SK-N-MC (cell line): ENCODE results near the gene CBX5.

ENCODE experiments used
- DNase-seq: peaks from one replicate; pipeline ENCODE4 v3.0.0-alpha.2; 2011; ENCODE audit warnings: low read depth, low spot score
- H3K27ac ChIP-seq: fragments of 200-600 bp; sonication (generic); 2 replicates; pipeline ENCODE4 v1.5.1; 2016; ENCODE audit warnings: mixed run types
- H3K36me3 ChIP-seq: fragments of 200-600 bp; sonication (generic); 2 replicates; pipeline ENCODE4 v1.6.1; 2017; ENCODE audit warnings: antibody characterized with exemption, low read length, mixed read lengths; ENCODE audit not compliant: insufficient read depth
- H3K4me3 ChIP-seq: fragments of 200-600 bp; sonication (generic); 2 replicates; pipeline ENCODE4 v1.5.1; 2016
- H3K9ac ChIP-seq: fragments of 200-600 bp; sonication (generic); 2 replicates; pipeline ENCODE4 v1.8.0; 2017; ENCODE audit warnings: mixed run types, mixed read lengths; ENCODE audit not compliant: insufficient read length
- H3K9me3 ChIP-seq: fragments of 200-600 bp; sonication (generic); 2 replicates; pipeline ENCODE4 v1.6.1; 2017; ENCODE audit warnings: low read depth, mild to moderate bottlenecking, antibody characterized with exemption, low read length, moderate library complexity, mixed read lengths
- EZH2 ChIP-seq: fragments of 200-600 bp; sonication (generic); IDR thresholded peaks from one replicate; pipeline ENCODE4 v1.6.1; 2017; ENCODE audit warnings: antibody characterized with exemption
- FOXP2 ChIP-seq: optimal IDR thresholded peaks from 2 replicates; pipeline ENCODE3; 2011; ENCODE audit warnings: mild to moderate bottlenecking, moderate library complexity; ENCODE audit not compliant: insufficient read depth; ENCODE audit errors: extremely low read length, control extremely low read depth
- POLR2AphosphoS5 ChIP-seq: IDR thresholded peaks from 2 replicates; pipeline ENCODE4 v1.6.1; 2012; ENCODE audit warnings: mild to moderate bottlenecking, low read depth, low read length, borderline replicate concordance

The CBX5 gene

DNA sequence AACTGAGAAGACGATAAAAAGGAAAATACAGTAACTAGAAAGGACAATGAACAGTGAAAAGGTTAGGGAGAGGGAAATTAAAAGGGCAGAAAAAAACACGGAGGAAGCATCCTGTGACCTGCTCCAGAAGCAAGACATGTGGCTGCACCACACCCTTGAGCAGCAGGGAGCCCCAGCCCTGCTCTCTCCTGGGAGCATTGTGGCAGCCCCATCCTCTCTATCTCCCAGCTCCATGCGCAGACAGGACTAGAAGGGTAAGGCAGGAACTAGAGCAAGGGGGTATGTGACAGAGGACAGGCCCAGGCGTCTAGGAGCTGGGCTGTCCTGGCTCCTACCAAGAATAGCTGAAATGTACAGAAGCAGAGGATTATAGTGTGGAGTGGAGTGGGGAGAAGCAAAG, 52.5 kb downstream of the CBX5 start:
- H3K9me3 ChIP-seq: no peaks in the 10 kb centered on the region
- H3K9ac ChIP-seq: no peak overlapping the region
- TF ChIP-seq POLR2AphosphoS5: no peak
- no peak for TF ChIP-seq FOXP2
- TF ChIP-seq EZH2: no peak
- no peak overlapping the region for H3K4me3 ChIP-seq
- DNase-seq: no peak
- H3K27ac ChIP-seq: no peak overlapping the region
- H3K36me3 ChIP-seq: peaks cover 1% of the 10 kb centered on the region; the same call in 1 of the 2 replicates

GRCh38 chr12:54225666-54226065, 54.3 kb downstream of the CBX5 start:
- H3K36me3 ChIP-seq: no peaks in the 10 kb centered on the region
- DNase-seq: no peak
- H3K9ac ChIP-seq: no peak overlapping the region
- TF ChIP-seq FOXP2: no peak
- TF ChIP-seq EZH2: no peak
- TF ChIP-seq POLR2AphosphoS5: no peak
- no peaks in the 10 kb centered on the region for H3K9me3 ChIP-seq
- H3K4me3 ChIP-seq: no peak overlapping the region
- no peak overlapping the region for H3K27ac ChIP-seq

DNA sequence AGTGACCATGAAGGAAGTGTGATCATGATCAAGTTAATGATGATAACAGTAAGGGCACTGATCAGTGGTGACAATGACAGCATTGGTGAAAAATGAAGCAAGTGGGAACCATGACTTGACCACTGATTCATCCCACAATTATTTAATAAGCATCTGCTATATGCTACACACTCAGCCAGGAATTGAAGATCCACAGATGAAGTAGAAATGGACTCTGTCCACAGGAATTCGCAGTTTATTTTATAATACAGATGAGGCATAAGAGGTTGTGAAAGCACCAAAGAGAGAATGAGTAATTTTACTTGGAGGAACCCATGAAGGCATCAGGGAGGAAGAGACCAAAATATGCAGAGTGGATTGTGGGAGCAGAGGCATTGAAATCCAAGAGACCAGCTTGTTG, 57.3 kb downstream of the CBX5 start:
- H3K9me3 ChIP-seq: no peaks in the 10 kb centered on the region
- no peak overlapping the region for H3K4me3 ChIP-seq
- no peaks in the 10 kb centered on the region for H3K36me3 ChIP-seq
- DNase-seq: no peak
- no peak overlapping the region for H3K27ac ChIP-seq
- no peak overlapping the region for H3K9ac ChIP-seq
- TF ChIP-seq EZH2: no peak
- no peak for TF ChIP-seq FOXP2
- no peak for TF ChIP-seq POLR2AphosphoS5

DNA sequence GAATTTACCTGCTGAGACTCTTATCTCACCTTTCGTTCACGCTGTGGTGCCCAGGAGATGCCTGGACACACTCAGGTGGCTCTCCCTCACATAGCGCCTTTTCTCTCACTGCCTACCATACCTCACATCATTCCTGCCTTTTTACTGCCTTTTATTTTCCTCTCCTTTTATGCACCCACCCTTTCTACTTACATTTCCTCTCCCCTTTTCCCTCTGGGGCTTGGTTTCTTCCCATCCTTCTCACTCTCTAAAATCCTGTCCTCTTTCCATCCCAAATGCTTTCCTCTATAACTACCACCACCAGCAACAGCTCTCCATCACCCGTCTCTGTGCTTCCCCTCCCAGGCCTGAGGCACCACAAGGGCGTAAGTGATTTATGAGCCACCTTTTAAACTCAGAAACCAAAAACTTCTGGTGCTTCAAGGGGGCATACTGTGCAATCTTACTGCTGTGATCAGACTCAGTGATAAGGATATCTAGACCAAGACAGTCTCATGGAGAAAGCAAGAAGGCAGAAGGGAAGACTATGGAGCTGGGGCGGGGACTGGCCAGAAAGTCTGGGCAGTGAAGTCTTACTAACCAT, 58.4 kb downstream of the CBX5 start:
- Histone ChIP-seq H3K27ac (no peak overlapping the region), H3K9me3 (no peaks in the 10 kb centered on the region), H3K9ac (no peak overlapping the region), H3K4me3 (no peak overlapping the region), H3K36me3 (no peaks in the 10 kb centered on the region)
- no peak for TF ChIP-seq FOXP2
- no peak for TF ChIP-seq POLR2AphosphoS5
- no peak for TF ChIP-seq EZH2
- no peak for DNase-seq

DNA sequence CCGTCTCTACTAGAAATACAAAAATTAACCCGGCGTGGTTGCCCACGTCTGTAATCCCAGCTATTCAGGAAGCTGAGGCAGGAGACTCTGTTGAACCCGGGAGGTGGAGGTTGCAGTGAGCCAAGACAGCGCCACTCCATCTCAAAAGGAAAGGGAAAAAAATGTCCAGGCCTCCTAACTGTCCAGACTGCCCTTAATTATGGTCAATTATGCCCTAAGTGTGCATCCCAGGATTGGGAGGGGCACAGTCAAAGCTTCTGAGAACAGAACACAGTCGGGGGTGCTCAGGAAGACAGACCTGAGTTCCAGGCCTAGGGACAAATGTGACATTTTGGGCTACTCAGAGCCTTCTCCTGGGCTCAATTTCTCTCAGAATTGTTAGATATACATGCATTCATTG, 59.4 kb downstream of the CBX5 start:
- no peak for DNase-seq
- Histone ChIP-seq H3K9me3 (no peaks in the 10 kb centered on the region), H3K36me3 (no peaks in the 10 kb centered on the region), H3K27ac (no peak overlapping the region), H3K9ac (no peak overlapping the region), H3K4me3 (no peak overlapping the region)
- TF ChIP-seq EZH2: no peak
- TF ChIP-seq POLR2AphosphoS5: no peak
- no peak for TF ChIP-seq FOXP2

DNA sequence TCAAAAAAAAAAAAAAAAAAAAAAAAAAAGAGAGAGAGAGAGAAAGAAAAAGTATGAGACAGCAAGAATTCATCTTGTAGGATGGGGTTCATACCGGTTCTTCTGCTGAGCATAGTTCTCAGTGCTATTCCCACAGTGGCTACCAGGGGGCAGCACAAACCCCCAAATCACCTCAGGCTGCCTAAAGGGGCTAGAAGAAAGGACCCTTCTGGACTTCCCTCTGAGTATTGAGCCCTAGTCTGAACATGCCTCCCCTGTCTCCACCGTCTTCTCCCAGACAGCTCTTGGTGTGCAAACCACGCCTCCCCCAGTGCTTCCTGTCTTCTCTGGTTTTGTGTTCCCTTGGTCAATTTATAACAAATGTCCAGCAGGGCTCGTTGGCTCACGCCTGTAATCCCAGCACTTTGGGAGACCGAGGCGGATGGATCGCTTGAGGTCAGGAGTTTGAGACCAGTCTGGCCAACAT, 59.8 kb downstream of the CBX5 start:
- H3K27ac ChIP-seq: no peak overlapping the region

DNA sequence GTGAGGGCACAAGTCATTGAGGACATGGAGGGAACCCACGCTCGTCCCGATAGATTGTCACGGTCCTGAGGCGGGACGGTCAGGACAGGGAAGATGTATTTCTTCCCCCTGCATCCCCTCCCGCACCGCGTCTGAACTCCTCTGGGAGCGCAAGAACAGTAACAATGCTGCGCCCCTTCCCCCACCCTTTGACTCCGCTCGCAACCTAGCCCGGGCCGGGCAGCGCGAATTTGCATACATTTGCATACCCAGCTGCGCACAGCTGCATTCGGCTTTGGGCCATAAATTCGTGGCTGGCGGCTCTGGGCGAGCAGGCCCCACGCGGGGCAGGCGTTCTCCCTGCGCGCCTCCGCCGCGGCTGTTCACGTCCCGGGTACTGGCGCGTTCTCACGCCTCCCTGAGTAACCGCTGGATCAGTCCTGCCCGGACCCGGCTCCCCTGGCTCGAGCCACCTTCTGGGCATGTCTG, 62.1 kb downstream of the CBX5 start:
- no peaks in the 10 kb centered on the region for H3K9me3 ChIP-seq
- H3K27ac ChIP-seq: peak overlapping the region; percentile 81
- no peak for TF ChIP-seq FOXP2
- no peak for TF ChIP-seq POLR2AphosphoS5
- no peak for TF ChIP-seq EZH2
- H3K9ac ChIP-seq: peak overlapping the region; percentile 84
- no peaks in the 10 kb centered on the region for H3K36me3 ChIP-seq
- H3K4me3 ChIP-seq: peak overlapping the region; percentile 74
- no peak for DNase-seq

More for the DNA sequence above, 59.8 kb downstream of the CBX5 start:
- DNase-seq: peak; percentile 58
- Histone ChIP-seq H3K4me3 (no peak overlapping the region), H3K9me3 (no peaks in the 10 kb centered on the region), H3K36me3 (no peaks in the 10 kb centered on the region), H3K9ac (no peak overlapping the region)
- no peak for TF ChIP-seq POLR2AphosphoS5
- no peak for TF ChIP-seq FOXP2
- TF ChIP-seq EZH2: no peak

DNA sequence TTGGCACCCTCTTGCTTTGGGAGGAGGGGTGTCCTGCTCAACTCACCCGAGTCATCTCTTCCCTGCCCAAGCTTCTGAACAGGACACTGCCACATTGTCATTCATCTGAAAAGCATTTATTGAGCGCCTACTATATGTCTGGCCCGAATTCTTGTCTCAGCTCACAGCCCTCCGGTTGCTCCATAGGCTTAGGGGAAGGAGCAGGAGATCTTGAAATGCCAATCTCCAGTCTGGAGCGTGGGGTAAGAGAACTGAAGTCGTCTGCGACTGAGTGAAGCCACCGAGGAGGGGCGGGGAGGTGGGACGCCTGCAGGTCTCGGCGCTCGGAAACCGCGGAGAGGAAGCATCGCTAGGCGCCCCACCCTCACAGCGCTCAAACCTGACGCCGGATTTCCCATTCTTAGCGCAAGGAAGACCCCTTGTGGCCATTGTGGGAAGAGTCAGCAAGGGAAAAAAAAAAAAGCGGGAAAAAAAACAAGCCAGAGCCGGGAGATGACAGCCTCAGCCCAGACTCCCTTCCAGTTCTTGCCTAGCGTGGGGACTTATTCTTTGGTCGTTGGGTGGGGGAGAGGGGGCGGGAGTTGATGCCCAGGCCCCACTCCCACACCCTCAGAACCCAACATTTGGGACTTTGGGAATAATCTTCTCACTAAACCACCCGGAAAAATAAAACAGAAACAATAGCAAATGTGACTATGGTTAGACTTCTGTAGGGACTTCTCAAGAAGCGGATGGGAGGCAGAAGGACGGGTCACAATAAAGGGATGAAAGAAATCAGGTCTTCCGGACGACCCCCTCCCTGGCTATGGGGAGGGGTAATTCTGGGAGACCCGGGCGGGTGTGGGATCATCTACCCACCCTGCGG, 62.9 kb downstream of the CBX5 start:
- no peak for TF ChIP-seq FOXP2
- TF ChIP-seq EZH2: no peak
- TF ChIP-seq POLR2AphosphoS5: no peak
- peak overlapping the region; percentile 84 for H3K9ac ChIP-seq
- peak overlapping the region; percentile 81 for H3K27ac ChIP-seq
- H3K36me3 ChIP-seq: no peaks in the 10 kb centered on the region
- H3K4me3 ChIP-seq: peak overlapping the region; percentile 74
- peak; percentile 77 for DNase-seq
- no peaks in the 10 kb centered on the region for H3K9me3 ChIP-seq
